GM21528 (cell line): ENCODE results near the gene CFAP54.
"Not testable (repeated sequence)": the region's sequence is repeated elsewhere in the genome, so short reads cannot be mapped to it uniquely, and the experiment has no call there.

Source experiments
- ATAC-seq: cut with Tn5 transposase; IDR thresholded peaks from one replicate; pipeline ENCODE4 v1.9.1; 2021; ENCODE audit warnings: mild to moderate bottlenecking, moderate library complexity; ENCODE audit not compliant: unreplicated experiment, low FRiP score

CFAP54 gene

GRCh38 chr12:96711364-96711763 is 222.0 kb downstream of the CFAP54 start:
- ATAC-seq: no peak

DNA sequence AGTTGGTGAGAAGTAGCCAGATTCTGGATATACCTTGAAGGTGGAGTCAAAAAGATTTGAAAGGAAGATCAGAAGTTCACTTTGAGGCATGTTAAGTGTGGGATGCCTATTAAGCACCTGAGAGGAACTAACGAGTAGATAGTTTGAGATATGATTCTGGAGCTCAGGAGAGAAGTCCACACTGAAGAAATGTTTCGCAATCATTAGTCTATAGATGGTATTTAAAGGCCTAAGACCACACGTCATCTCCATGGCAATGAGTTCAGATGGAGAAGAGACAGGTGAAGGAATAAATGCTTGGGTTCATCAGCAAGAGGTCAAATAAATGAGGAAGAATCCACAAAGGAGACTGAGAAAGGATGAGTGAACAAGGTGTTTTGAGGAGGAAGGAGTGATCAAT is 224.8 kb downstream of the CFAP54 start:
- ATAC-seq: no peak

- peak; percentile 97 for ATAC-seq
Observed at GRCh38 chr12:96719660-96720362, 230.4 kb downstream of the CFAP54 start.

DNA sequence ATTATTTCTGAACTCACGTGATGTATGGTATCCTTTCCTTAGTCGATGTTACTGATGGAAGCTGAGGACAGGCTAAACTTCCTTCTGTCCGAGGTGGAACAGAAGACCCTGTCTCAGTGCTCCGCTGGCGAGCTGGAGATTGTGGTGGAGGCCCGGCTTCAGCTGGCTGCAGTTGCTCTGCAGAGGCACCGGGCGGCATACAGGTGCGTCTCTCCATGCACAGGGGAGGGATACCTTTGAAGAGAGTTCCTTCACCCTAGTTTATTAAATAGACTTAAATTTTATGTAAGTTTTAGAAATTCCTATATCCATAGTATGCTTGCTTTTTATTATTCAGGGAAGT is 231.0 kb downstream of the CFAP54 start:
- peak; percentile 88 for ATAC-seq

GRCh38 chr12:96729466-96729865 is 240.1 kb downstream of the CFAP54 start:
- ATAC-seq: not testable (repeated sequence)

GRCh38 chr12:96729886-96730285 is 240.5 kb downstream of the CFAP54 start:
- ATAC-seq: no peak

- no peak for ATAC-seq
Observed at GRCh38 chr12:96743606-96744005, 254.2 kb downstream of the CFAP54 start.

DNA sequence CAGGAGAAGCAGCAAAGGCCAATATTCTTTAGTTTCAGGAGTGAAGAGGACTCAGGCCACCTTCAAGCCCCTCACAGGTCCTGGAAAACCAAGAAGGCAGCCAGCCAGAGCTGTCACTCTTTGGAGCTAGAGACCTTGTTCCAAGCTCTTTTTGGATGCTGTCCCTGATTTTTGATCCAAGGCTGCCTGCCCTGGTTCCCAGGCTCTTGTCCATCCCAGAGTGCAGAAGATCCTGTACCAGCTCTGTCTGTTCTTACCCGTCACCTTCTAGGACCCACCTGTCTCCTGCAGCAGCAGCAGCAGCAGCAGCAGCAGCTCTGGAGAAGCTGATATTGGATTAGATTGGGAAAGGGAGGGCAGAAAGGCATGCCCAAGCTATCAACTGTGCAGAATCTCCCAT is 260.6 kb downstream of the CFAP54 start:
- no peak for ATAC-seq

DNA sequence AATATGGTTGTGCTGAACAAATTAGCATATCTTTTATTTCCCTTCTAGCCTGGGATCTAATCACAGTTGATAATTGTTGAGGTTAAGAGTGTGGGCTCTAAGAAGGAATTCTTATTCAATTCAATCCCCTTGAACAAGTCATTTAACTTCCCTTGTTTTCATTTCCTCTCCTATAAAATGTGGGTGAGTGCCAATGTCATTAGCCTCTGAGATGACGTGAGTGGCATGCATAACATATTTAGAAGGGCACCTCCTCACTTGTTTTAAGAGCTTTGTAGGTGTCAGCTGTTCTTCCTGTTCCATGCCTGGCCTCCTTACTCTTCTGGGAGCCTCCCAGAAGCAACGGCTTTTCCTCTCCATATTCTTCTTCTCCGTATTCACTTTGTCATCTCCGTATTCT is 262.2 kb downstream of the CFAP54 start:
- ATAC-seq: no peak

DNA sequence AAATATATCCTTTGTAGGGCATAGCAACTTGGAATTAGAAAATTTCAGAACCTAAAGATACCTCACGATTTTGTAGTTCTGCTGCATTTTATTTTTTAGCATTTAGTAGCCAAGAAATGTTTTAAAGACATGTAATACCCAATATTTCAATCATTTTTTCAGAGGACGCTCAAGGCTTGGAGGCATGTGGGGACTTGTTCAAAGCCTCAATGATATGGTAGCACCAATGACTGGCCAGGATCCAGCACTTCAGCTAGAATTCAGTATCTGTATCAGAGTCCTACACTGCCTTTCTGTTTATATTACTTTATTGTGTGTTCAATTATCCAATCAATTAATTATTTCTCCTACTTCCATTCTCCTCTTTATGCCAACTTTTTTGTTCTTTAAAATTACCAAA is 262.8 kb downstream of the CFAP54 start:
- ATAC-seq: no peak

DNA sequence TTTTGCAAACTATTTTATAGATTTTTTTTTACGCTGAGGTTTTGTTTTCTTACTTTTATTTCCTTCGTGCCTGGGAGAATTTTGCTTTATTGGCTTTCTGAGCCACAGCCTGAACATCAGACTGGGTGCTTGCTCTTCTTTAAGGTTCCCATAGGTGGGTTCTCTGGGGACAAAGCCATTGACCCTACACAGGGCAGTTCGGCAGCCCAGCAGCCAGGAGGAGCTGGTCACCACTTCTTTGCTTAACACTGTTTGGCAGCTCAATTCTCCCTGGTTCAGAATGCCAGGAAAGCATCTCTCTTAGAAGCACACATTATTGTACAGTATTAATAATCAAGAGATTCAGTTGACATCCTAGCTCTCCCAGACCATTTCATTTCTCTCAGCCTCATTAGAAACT is 276.9 kb downstream of the CFAP54 start:
- no peak for ATAC-seq

GRCh38 chr12:96769400-96769799 is 280.0 kb downstream of the CFAP54 start:
- ATAC-seq: no peak

GRCh38 chr12:96770219-96771102 is 281.1 kb downstream of the CFAP54 start:
- ATAC-seq: no peak

GRCh38 chr12:96773031-96773430 is 283.7 kb downstream of the CFAP54 start:
- ATAC-seq: no peak

DNA sequence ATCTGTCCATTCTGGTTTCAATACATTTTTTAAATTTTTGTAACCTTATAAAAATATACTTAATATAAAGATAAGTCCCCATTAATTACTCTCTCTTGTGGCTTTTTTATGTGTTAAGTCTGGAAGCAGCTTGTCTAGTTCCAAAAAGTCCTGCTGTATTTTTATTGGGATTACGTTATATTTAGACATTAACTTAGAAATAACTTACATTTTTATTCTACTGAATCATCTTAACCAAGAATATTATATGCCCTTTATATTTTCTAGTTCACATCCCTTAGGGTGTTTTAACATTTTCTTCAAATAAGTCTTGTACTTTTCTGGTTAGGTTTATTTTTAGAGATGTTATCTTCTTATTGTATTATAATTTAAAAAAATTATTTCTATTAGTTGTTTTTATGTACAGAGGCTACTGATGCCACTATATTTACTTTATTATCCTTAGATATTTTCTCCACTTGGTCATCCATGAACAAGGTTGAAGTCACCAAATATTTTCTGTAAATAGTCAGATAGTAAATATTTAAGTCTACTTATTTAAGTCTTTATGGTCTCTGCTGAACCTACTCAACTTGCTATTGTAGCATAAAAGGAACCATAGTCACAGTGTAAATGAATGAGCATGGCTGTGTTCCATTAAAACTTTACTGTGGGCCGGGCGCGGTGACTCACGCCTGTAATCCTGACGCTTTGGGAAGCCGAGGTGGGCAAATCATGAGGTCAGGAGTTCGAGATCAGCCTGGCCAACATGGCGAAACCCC is 285.3 kb downstream of the CFAP54 start:
- ATAC-seq: no peak

DNA sequence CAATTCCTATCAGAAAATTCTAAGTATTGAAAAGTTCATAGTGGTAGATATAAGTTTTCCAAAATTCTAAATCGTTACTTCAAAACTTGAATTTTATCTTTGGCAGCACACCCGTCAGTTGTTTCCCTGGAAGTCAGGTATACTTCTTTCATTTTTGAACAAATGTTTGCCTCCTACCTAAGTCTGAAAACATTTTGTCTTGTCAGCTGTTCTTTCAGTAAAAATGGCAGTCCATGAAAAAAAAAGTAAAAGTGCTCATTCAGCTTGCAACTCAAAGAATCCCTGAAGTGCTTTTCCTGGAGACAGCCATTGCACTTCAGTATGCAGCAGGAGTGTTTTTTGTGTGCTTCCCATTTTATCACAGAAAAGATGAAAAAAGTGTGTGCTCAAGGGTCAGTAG is 287.5 kb downstream of the CFAP54 start:
- no peak for ATAC-seq

GRCh38 chr12:96780330-96780729 is 291.0 kb downstream of the CFAP54 start:
- ATAC-seq: no peak

DNA sequence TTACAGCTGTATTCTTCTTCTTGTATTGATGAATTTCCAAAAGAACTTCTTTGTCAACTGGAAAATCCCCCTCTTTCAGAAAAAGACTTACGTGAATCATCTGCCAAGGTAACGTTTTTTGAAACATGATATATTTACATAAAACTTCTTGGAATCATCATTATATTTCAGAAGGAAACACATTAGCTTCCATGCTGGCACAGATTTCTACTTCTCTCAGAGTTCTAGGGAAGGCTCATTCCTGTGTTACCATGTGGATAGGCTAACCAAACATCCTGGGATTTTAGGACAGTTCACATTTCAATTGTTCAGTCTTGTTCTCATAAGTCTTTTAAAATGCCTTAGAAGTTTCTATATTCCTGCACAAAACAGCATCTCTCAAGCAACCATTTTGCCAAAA is 297.4 kb downstream of the CFAP54 start:
- ATAC-seq: no peak

DNA sequence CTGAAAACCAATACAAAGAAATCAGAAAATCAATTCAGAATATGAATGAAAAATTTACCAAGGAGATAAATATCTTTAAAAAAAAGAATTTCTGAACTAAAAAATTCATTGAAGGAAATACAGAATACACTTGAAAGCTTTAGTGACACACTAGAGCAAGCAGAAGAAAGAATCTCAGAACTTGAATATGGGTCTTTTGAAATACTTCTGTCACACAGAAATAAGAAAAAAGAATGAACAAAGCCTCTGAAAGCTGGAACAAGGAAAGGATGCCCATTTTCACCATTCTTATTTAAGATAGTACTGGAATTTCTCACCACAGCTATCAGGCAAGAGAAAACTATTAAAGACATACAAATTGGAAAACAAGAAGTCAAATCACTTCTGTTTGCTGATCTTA is 314.6 kb downstream of the CFAP54 start:
- ATAC-seq: no peak

GRCh38 chr12:96806272-96806671 is 316.9 kb downstream of the CFAP54 start:
- no peak for ATAC-seq

DNA sequence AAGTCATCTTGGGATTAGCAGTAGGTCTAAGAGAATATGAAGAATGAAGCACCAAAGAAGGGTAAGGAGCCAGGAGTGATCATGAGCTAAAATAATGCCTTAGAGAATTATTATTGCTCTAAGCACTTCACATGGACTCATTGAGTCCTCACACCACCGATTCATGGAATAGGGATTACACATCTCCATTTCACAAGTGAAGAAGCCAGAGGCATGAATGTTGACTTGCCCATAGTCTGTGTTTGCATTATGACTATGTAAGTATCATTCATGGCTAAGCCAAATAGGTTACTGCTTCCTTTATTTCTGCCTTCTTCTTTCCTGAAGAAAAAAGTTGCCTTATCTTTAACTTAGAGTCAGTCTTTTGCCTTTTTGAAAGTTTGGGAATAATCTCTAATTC is 318.4 kb downstream of the CFAP54 start:
- ATAC-seq: no peak
